SHP77 (cell line): ENCODE measurements around the gene PRXL2C.
A peak's percentile ranks its signal among the peaks of the same experiment; 100 is the strongest.
"Not testable (repeated sequence)": the region's sequence is repeated elsewhere in the genome, so short reads cannot be mapped to it uniquely, and the experiment has no call there.

Source experiments
- DNase-seq, 2 experiments: peaks; one replicate each; lab custom pipeline; 2025; lab: John Stamatoyannopoulos, UW

The PRXL2C gene

GRCh38 chr9:96649620-96650324 lies 5.3 kb downstream of the PRXL2C start:
- DNase-seq = no peak

- DNase-seq = no peak
These were observed 8.8 kb downstream of the PRXL2C start for GRCh38 chr9:96646081-96646991.

DNA sequence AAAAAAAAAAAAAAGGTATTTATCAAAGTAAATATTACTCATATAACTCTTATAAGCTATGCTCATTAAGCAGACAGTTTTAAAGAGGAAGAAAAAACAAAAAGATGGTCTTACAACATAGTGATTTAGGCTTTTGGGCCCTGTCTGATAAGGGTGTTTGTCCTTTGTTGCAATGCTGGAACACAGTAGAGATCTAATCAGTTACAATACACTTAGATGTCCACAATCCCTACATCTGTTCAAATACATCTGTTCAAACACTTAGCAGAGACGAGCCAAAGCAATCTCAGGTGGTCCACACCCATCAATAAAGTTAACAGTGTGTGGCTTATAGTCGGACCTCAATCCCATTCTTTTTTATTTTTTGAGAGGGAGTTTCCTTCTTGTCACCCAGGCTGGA lies 11.0 kb downstream of the PRXL2C start:
- peak; percentile 78 to 86 for DNase-seq

GRCh38 chr9:96641514-96641913 lies 13.6 kb downstream of the PRXL2C start:
- DNase-seq = no peak

DNA sequence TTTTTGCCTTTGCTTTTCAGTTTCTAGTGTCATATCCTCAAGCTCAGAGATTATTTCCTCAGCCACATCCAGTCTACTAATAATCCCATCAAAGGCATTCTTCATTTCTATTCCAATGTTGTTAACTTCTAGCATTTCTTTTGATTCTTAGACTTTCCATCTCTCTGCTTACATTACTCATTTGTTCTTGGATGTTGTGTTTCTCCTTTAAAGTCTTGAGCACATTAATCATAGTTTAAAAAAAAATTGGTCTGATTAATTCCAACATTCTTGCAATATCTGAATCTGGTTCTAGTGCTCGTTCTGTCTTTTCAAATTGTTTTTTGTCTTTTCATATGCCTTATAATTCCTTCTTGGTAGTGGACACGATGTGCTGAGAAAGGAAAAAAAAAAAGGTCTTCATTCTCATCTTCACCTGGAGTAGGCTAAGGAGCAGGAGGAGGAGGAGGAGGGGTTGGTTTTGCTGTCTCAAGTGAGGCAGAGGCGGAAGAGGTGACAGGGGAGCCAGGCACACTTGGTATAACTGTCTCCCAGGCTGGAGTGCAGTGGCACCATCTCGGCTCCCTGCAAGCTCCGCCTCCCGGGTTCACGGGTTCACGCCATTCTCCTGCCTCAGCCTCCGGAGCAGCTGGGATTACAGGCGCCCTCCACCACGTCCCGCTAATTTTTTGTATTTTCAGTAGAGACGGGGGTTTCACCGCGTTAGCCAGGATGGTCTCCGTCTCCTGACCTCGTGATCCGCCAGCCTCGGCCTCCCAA lies 16.3 kb downstream of the PRXL2C start:
- DNase-seq = no peak

GRCh38 chr9:96636368-96636767 lies 18.7 kb downstream of the PRXL2C start:
- DNase-seq = no peak

GRCh38 chr9:96633579-96633978 lies 21.5 kb downstream of the PRXL2C start:
- not testable (repeated sequence) for DNase-seq

DNA sequence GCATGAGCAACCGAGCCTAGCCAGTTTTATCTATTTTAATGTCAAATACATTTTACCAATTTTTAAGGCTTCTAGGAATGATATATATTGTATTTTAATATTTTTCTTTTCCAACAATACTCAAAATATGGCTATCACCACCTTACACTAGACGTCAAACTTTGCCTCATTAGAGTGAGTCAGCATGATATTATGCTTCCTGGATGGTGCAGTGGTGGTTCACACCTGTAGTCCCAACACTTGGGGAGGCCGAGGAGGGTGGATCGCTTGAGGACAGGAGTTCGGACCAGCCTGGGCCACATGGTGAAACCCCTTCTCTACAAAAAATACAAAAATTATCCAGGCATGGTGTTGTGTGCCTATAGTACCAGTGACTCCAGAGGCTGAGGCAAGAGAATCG lies 28.2 kb downstream of the PRXL2C start:
- DNase-seq = no peak

DNA sequence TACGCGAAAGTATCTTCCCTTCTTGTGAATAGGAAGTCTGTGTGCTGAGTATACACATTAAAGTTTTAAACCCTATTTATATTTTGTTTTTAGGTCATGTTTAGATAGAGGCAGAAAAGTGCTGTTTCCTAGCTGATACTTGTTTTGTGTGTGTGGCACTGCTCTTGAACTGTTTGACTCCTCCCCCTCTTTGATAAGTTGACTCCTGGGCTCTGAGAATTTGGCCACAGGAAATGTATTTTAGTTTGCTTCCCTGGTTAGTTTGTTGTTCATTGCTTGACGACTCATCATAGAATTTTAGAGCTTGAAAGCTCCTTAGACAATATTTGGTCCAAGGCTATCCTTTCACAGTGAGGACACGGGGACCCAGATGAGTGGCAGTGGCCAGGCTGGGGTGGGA lies 33.5 kb downstream of the PRXL2C start:
- DNase-seq = no peak

- no peak for DNase-seq
These were observed 34.3 kb downstream of the PRXL2C start for GRCh38 chr9:96620832-96621269.

GRCh38 chr9:96620181-96620514 lies 35.0 kb downstream of the PRXL2C start:
- no peak for DNase-seq

DNA sequence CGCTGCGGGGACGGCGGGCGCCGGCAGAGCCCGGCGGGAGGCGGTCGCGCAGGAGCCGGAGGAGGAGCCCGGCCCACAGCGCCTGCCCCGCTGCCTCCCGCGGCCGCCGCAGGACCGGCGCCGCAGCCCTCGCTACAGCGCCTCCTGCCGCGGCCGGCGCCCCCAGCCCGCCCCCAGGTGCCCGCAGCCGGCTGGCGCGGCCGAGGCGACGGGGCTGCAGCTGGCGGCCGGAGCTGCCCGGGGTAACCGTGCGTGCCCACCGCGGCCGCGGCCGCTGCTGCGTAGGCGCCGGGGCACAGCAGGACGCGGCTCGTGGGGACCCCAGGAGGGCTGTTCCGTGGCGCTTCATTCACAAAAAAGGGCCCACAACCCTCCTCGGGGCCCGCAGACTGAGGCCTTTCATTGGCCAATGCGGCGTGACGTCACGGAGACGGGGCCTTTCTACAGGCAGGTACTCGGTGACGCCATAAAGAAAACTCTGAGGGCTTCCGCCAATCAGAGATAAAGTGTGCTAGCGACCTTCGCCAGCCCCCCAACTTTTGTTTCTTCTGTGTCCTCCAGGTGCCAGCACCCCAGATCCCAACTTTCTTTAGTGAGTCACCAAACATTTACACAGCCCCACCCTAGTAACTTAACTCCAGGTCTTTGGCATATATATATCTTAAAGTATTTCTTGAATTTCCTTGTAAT lies 35.5 kb downstream of the PRXL2C start, which contains the start of gene CDC14B:
TSS of gene CDC14B (minus strand) at position 353 of the 690 bp plus-strand sequence. CDS start 465 bp downstream, outside the sequence.
- DNase-seq = peak; percentile 80 to 93

GRCh38 chr9:96619124-96619465 lies 36.0 kb downstream of the PRXL2C start:
- DNase-seq = no peak

DNA sequence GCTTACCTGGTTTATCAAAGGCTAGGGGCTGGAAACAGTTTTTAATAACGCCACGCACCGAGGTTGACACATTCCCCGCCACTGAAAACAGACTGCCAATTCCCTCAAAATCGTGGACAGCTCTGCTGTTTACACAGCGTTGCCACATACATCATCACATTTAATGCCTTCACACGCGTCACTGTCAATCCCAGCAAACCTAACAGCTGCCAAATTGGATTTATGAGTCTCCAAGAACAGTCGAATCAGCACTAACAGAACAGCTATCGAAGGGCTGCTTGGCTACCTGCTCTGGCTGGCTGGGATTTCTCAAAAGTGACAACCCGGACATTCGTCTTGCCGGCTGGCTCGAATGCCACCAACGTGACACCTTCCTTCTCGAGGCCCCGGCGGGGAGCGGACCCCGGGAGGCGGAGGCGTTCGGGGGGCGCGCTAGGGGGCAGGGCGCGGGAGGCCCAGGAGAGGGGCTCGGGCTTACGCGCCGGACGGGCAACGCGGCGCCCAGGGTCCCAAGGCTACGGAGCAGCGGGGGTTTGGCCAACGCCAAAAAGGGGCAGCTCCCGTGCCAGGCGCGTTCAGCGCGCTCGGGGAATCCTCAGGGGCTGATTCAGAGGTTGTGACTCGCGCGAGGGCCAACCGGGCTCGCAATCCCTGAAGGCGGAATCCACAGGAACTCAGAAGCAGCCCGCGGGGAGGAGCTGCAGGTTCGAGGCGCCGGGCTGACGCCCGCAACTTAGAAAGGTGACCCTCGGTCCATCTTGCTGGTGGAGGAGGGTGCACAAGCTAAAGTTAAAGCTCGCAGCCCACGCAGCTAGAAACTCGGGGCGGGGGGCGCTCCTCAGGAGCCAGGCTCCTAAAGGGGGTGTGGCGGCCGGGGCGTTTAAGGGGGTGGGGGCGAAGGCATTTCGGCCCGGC lies 36.7 kb downstream of the PRXL2C start:
- peak in 1 of 2 experiments; percentile 10 for DNase-seq

- no peak for DNase-seq
These were observed 37.5 kb downstream of the PRXL2C start for GRCh38 chr9:96617439-96618185.

DNA sequence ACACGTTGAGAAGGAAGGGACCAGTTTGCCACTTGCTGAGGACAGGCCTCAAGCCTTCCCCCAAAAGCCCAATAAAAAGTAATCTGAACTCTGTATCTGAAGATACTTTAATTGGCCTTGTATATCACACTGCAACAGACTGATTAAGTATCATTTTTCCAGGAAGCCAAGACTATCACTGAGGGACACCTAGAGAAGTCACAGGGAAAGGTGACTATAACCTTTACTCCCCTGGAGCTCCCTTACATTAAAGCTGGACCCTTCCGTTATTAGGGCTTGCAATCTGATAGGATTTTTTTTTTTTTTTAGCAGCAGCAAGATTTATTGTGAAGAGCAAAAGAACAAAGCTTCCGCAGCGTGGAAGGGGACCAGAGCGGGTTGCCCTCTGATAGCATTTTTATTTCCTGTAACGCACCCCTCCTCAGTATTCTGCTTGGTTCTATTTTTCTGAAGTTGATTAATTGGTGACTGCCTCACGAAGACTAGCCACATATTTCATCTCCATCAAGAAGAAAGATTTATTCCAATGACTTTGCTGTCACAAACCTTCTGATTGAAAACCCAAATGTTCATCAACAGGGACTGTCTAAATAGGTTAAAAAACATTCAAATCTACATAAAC lies 38.2 kb downstream of the PRXL2C start:
- no peak for DNase-seq

- no peak for DNase-seq
These were observed 39.7 kb downstream of the PRXL2C start for GRCh38 chr9:96615411-96615810.

DNA sequence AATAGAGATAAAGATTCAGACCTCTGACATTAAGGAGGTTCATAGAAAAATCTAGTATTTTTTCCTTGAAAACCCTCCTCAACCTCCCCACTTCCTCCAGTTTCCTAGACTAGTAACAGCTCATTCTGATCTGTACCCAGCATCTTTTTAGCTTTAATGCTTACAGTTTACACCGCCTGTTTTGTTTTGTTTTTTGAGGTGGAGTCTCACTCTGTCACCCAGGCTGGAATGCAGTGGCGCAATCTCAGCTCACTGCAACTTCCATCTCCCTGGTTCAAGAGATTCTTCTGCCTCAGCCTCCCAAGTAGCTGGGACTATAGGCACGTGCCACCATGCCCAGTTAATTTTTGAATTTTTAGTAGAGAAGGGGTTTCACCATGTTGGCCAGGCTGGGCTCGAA lies 40.5 kb downstream of the PRXL2C start:
- not testable (repeated sequence) for DNase-seq

- DNase-seq = no peak
These were observed 42.0 kb downstream of the PRXL2C start for GRCh38 chr9:96612966-96613589.
